PC-3 (cell line): ENCODE results near the gene TTLL4. TPM values are rescaled to one million over a fixed set of nuclear protein-coding genes. Genes with fewer than 3 reads are reported as not detected.

ENCODE experiments used
- ATAC-seq: fragments of 200-7000 bp; cut with Tn5 transposase; 2 replicates; pipeline ENCODE4 v1.9.1; 2020; ENCODE audit warnings: mild to moderate bottlenecking, moderate library complexity
- BruUV-seq: library from RNA; stranded (reverse); fragments of 400-500 nt; replicated peaks from 2 replicates; lab custom pipeline; 2021; lab: Mats Ljungman, UMichigan
- CTCF ChIA-PET: fragments of 300-600 bp; sonication (Branson Sonifier 250); formaldehyde crosslinking; loops from one replicate; lab custom pipeline; 2022; ENCODE audit warnings: antibody characterized with exemption; lab: Charles Lee
- POLR2A ChIA-PET: fragments of 300-600 bp; sonication (Branson Sonifier 250); formaldehyde crosslinking; loops from one replicate; lab custom pipeline; 2022; ENCODE audit warnings: antibody characterized with exemption; ENCODE audit not compliant: unreplicated experiment; lab: Charles Lee
- DNase-seq: peaks from one replicate; pipeline ENCODE4 v3.0.0-alpha.2; 2015
- H2AFZ ChIP-seq: fragments of 300-600 bp; sonication (generic); 2 replicates; pipeline ENCODE4 v1.6.0; 2016; ENCODE audit warnings: antibody characterized with exemption, low read length
- H3F3A ChIP-seq: fragments of 300-600 bp; sonication (generic); one replicate; pipeline ENCODE4 v1.6.0; 2017; ENCODE audit warnings: antibody characterized with exemption, low read length, control low read depth, mild to moderate bottlenecking; ENCODE audit not compliant: unreplicated experiment
- H3K27ac ChIP-seq: fragments of 300-600 bp; sonication (generic); 2 replicates; pipeline ENCODE4 v1.5.1; 2016; ENCODE audit warnings: mild to moderate bottlenecking, low read length
- H3K27me3 ChIP-seq: fragments of 300-600 bp; sonication (generic); 2 replicates; pipeline ENCODE4 v1.6.1; 2016; ENCODE audit warnings: low read length, mixed read lengths
- H3K36me3 ChIP-seq: fragments of 300-600 bp; sonication (generic); 2 replicates; pipeline ENCODE4 v1.6.1; 2016; ENCODE audit warnings: low read depth, mixed run types, low read length, mixed read lengths
- H3K4me1 ChIP-seq: fragments of 300-600 bp; sonication (generic); 2 replicates; pipeline ENCODE4 v1.5.1; 2016; ENCODE audit warnings: low read length; ENCODE audit not compliant: insufficient read depth
- H3K4me2 ChIP-seq: fragments of 300-600 bp; sonication (generic); 2 replicates; pipeline ENCODE4 v1.6.0; 2016; ENCODE audit warnings: low read length
- H3K4me3 ChIP-seq: fragments of 300-600 bp; sonication (generic); 2 replicates; pipeline ENCODE4 v1.5.1; 2016; ENCODE audit warnings: mild to moderate bottlenecking, low read length, mixed read lengths
- H3K79me2 ChIP-seq: fragments of 300-600 bp; sonication (generic); 2 replicates; pipeline ENCODE4 v1.6.1; 2017; ENCODE audit warnings: low read length, mixed read lengths
- H3K9ac ChIP-seq: fragments of 300-600 bp; sonication (generic); 2 replicates; pipeline ENCODE4 v1.6.0; 2016; ENCODE audit warnings: mild to moderate bottlenecking, low read length
- H3K9me2 ChIP-seq: fragments of 300-600 bp; sonication (generic); replicated peaks from 2 replicates; pipeline ENCODE4 v1.6.1; 2016; ENCODE audit warnings: mixed run types, low read length, mixed read lengths
- H3K9me3 ChIP-seq: fragments of 300-600 bp; sonication (generic); 2 replicates; pipeline ENCODE4 v1.6.1; 2016; ENCODE audit warnings: low read length, mixed read lengths
- H4K20me1 ChIP-seq: fragments of 300-600 bp; sonication (generic); 2 replicates; pipeline ENCODE4 v1.6.1; 2016; ENCODE audit warnings: low read length, mixed read lengths
- CTCF ChIP-seq: fragments of 300-600 bp; sonication (generic); conservative IDR thresholded peaks from 2 replicates; pipeline ENCODE4 v1.5.1; 2017; ENCODE audit warnings: antibody characterized with exemption, low read depth, mild to moderate bottlenecking, low read length
- EZH2 ChIP-seq: fragments of 300-600 bp; sonication (generic); IDR thresholded peaks from one replicate; pipeline ENCODE4 v1.6.1; 2017; ENCODE audit warnings: antibody characterized with exemption, mild to moderate bottlenecking, low read length; ENCODE audit not compliant: unreplicated experiment
- EZH2phosphoT487 ChIP-seq: fragments of 300-600 bp; sonication (generic); IDR thresholded peaks from 2 replicates; pipeline ENCODE4 v1.6.1; 2018; ENCODE audit warnings: mild to moderate bottlenecking, antibody characterized with exemption, low read length, borderline replicate concordance
- intact Hi-C: fragments of 100-400 bp; cut with micrococcal nuclease; formaldehyde crosslinking; loops from 2 replicates; pipeline ENCODE4 v1.9.0; 2023
- total RNA-seq: library from RNA; depleted of rRNA; stranded (reverse); fragments of >200 nt; gene quantifications from 2 replicates; pipeline ENCODE4 v1.2.3, GENCODE V29; 2014

The TTLL4 gene
- total RNA-seq, 1 experiment from 2014 or later, result 21.0 TPM

GRCh38 chr2:218719457-218719856, 8.8 kb downstream of the TTLL4 start:
- ChIA-PET POLR2A (no interaction called here), CTCF (no interaction called here)
- Histone ChIP-seq H2AFZ (no peak overlapping the region), H3K27me3 (no peaks in the 10 kb centered on the region), H3K9ac (no peak overlapping the region), H3K27ac (no peak overlapping the region), H3K4me2 (no peak overlapping the region), H4K20me1 (no peaks in the 10 kb centered on the region), H3K79me2 (peaks cover 83% of the 10 kb centered on the region), H3K4me1 (peaks cover 31% of the 10 kb centered on the region), H3K4me3 (no peak overlapping the region), H3K36me3 (peaks cover 8% of the 10 kb centered on the region; the same call in 1 of the 2 replicates), H3K9me3 (no peaks in the 10 kb centered on the region), H3F3A (no peaks in the 10 kb centered on the region), H3K9me2 (no peaks in the 10 kb centered on the region)
- no peak for DNase-seq
- no peak for ATAC-seq
- no peak for TF ChIP-seq EZH2phosphoT487
- TF ChIP-seq EZH2, result no peak
- no peak for TF ChIP-seq CTCF
- no TSS peak for BruUV-seq
- intact Hi-C loops, result no loop called here

GRCh38 chr2:218720048-218721041, 9.7 kb downstream of the TTLL4 start:
- POLR2A ChIA-PET, result no interaction called here
- BruUV-seq, result no TSS peak
- CTCF ChIA-PET, result no interaction called here
- Histone ChIP-seq H4K20me1 (no peaks in the 10 kb centered on the region), H3K4me2 (no peak overlapping the region), H3K9me2 (no peaks in the 10 kb centered on the region), H3K9ac (no peak overlapping the region), H3K4me3 (no peak overlapping the region), H3K27me3 (no peaks in the 10 kb centered on the region), H3K27ac (no peak overlapping the region), H3K36me3 (peaks cover 8% of the 10 kb centered on the region; the same call in 1 of the 2 replicates), H2AFZ (no peak overlapping the region), H3K9me3 (no peaks in the 10 kb centered on the region), H3K79me2 (peaks cover 84% of the 10 kb centered on the region), H3F3A (no peaks in the 10 kb centered on the region), H3K4me1 (peaks cover 26% of the 10 kb centered on the region)
- DNase-seq (no peak), ATAC-seq (no peak)
- intact Hi-C loops, result no loop called here
- TF ChIP-seq CTCF (no peak), EZH2 (no peak), EZH2phosphoT487 (no peak)
